Measurements from ENCODE around the gene NUTM1.

DNA sequence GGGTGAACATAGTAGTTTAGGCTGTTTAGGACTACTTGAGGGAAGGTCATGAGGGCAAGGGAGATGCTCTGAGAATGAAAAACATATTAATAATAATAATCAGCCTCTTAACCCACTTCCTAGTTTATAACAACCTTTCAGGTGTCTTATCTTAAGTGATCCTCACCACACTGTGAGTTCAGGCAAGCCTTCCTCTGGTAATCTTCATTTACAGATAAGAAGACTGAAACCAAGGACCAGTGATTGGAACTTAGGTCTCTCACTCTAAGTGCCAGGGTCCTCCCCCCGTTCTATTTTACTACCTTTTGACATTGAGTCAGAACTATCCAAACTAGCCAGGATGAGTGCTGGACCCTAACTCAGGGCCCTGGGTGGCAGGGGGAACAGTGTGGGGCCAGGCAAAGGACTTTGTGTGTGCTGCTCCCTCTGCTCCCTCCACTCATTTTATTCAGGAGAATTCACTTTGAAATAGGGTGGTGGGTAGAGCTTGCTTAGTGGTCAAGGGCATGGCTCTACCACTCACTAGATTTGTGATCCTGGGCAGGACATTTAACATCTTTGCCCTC is 5.7 kb downstream of the NUTM1 start:
- no peak for TF ChIP-seq POLR2A (IDR thresholded peaks at IDR 0.05; ENCODE audit: low read length)
- TF ChIP-seq GATA1 (IDR thresholded peaks at IDR 0.05; ENCODE audit: low read depth, low read length) = no peak
